Natural killer cell (primary cell): ENCODE data around the gene FAM184B. TPM values are rescaled to one million over a fixed set of nuclear protein-coding genes. Genes with fewer than 3 reads are reported as not detected.

Experiments
- ATAC-seq, 3 donors: fragments of 150-1000 bp in 2 of 3; fragments of 200-7000 bp in 1 of 3; cut with Tn5 transposase; 1 replicate in 1 of 3; 2 replicates in 2 of 3; pipeline ENCODE4 v1.10.0; 2021; ENCODE audit warnings: mild to moderate bottlenecking in 2 of 3, moderate library complexity in 2 of 3
- DNase-seq, 2 donors: peaks; one replicate each; pipeline versions ENCODE4 v3.0.0 to v3.0.0-alpha.2; 2013 to 2021; ENCODE audit warnings: mixed read lengths in 1 of 2
- H3K27ac ChIP-seq: one replicate; pipeline ENCODE4 v1.5.1; 2013; ENCODE audit warnings: mild to moderate bottlenecking, low read length
- H3K27me3 ChIP-seq: one replicate; pipeline ENCODE4 v1.6.1; 2013; ENCODE audit warnings: low read length; ENCODE audit not compliant: control insufficient read depth, insufficient read depth
- H3K36me3 ChIP-seq: one replicate; pipeline ENCODE4 v1.6.1; 2013; ENCODE audit warnings: low read length; ENCODE audit not compliant: control insufficient read depth, insufficient read depth
- H3K4me1 ChIP-seq: one replicate; pipeline ENCODE4 v1.6.1; 2013; ENCODE audit warnings: low read length; ENCODE audit not compliant: control insufficient read depth, insufficient read depth
- H3K4me3 ChIP-seq: one replicate; pipeline ENCODE4 v1.5.1; 2013; ENCODE audit warnings: low read length
- H3K9me3 ChIP-seq: one replicate; pipeline ENCODE4 v1.6.1; 2013; ENCODE audit warnings: low read length; ENCODE audit not compliant: control insufficient read depth, insufficient read depth
- H3K27ac Mint-ChIP-seq, 2 donors: one replicate each; pipeline ENCODE4 v1.8.0; 2022; ENCODE audit warnings: mild to moderate bottlenecking in 2 of 2, mixed read lengths in 2 of 2, moderate library complexity in 1 of 2
- H3K27me3 Mint-ChIP-seq, 2 donors: one replicate each; pipeline ENCODE4 v1.8.0; 2022; ENCODE audit warnings: low read depth in 2 of 2, mixed read lengths in 2 of 2
- H3K36me3 Mint-ChIP-seq: one replicate; pipeline ENCODE4 v1.8.0; 2022; ENCODE audit warnings: mixed read lengths
- H3K4me1 Mint-ChIP-seq, 2 donors: one replicate each; pipeline ENCODE4 v1.8.0; 2022; ENCODE audit warnings: mixed read lengths in 2 of 2
- H3K4me3 Mint-ChIP-seq: one replicate; pipeline ENCODE4 v1.8.0; 2022; ENCODE audit warnings: mild to moderate bottlenecking, moderate library complexity, mixed read lengths
- H3K9me3 Mint-ChIP-seq, 2 donors: one replicate each; pipeline ENCODE4 v1.8.0; 2022; ENCODE audit warnings: mixed read lengths in 2 of 2
- WGBS: methylation state at CpG from one replicate; pipeline ENCODE4 v1.1.7; 2013; ENCODE audit warnings: missing lambda C conversion rate; ENCODE audit not compliant: insufficient coverage; 5-methylcytosine and 5-hydroxymethylcytosine counted together
- intact Hi-C: fragments of 100-400 bp; cut with micrococcal nuclease; formaldehyde crosslinking; loops from one replicate; pipeline ENCODE4 v1.14.2; 2022
- total RNA-seq, 4 donors: library from RNA; stranded (reverse); fragments of 120-200 nt in 1 of 4; gene quantifications; one replicate each; pipeline versions ENCODE4 v1.2.3 to v1.2.4, GENCODE V29; 2013 to 2022
- TF ChIP-seq, protein P1 (sequence below): fragments of 200-600 bp; IDR thresholded peaks from one replicate; pipeline ENCODE4 v1.8.0; 2022; ENCODE audit warnings: antibody characterized with exemption

FAM184B gene
- total RNA-seq, 3 donors from 2014 or later (not counting 1 experiment from before 2014, with no cell fraction given) = 0.05 TPM; not detected in 2

GRCh38 chr4:17760626-17761025 is 20.8 kb downstream of the FAM184B start:
- 87% methylated on average over 6 of the region's 6 CpGs for WGBS
- Mint-ChIP-seq H3K27ac (no peak overlapping the region), H3K36me3 (no peaks in the 10 kb centered on the region), H3K4me3 (no peak overlapping the region), H3K27me3 (peaks cover 3 to 7% of the 10 kb centered on the region in 2 donors), H3K9me3 (no peaks in the 10 kb centered on the region), H3K4me1 (peaks cover 5% of the 10 kb centered on the region in 2 donors)
- no peaks in the 10 kb centered on the region for H3K27me3 ChIP-seq
- no peak for DNase-seq
- TF ChIP-seq, protein P1, sequence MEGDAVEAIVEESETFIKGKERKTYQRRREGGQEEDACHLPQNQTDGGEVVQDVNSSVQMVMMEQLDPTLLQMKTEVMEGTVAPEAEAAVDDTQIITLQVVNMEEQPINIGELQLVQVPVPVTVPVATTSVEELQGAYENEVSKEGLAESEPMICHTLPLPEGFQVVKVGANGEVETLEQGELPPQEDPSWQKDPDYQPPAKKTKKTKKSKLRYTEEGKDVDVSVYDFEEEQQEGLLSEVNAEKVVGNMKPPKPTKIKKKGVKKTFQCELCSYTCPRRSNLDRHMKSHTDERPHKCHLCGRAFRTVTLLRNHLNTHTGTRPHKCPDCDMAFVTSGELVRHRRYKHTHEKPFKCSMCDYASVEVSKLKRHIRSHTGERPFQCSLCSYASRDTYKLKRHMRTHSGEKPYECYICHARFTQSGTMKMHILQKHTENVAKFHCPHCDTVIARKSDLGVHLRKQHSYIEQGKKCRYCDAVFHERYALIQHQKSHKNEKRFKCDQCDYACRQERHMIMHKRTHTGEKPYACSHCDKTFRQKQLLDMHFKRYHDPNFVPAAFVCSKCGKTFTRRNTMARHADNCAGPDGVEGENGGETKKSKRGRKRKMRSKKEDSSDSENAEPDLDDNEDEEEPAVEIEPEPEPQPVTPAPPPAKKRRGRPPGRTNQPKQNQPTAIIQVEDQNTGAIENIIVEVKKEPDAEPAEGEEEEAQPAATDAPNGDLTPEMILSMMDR = no peak
- H3K4me3 ChIP-seq = no peak overlapping the region
- no peak overlapping the region for H3K27ac ChIP-seq
- intact Hi-C loops = no loop called here
- H3K36me3 ChIP-seq = no peaks in the 10 kb centered on the region
- ATAC-seq = no peak
- no peaks in the 10 kb centered on the region for H3K4me1 ChIP-seq
- no peaks in the 10 kb centered on the region for H3K9me3 ChIP-seq

GRCh38 chr4:17758485-17758884 is 22.9 kb downstream of the FAM184B start:
- ATAC-seq (no peak), DNase-seq (no peak)
- intact Hi-C loops = no loop called here
- H3K27me3 Mint-ChIP-seq = peaks cover 13 to 17% of the 10 kb centered on the region in 2 donors
- TF ChIP-seq, protein P1 = no peak
- Histone ChIP-seq H3K9me3 (no peaks in the 10 kb centered on the region), H3K27ac (no peak overlapping the region), H3K27me3 (no peaks in the 10 kb centered on the region), H3K36me3 (no peaks in the 10 kb centered on the region), H3K4me3 (no peak overlapping the region), H3K4me1 (no peaks in the 10 kb centered on the region)
- no peaks in the 10 kb centered on the region for H3K4me1 Mint-ChIP-seq
- no peak overlapping the region for H3K27ac Mint-ChIP-seq
- no peaks in the 10 kb centered on the region for H3K9me3 Mint-ChIP-seq
- H3K36me3 Mint-ChIP-seq = no peaks in the 10 kb centered on the region
- WGBS = 80% methylated on average over 5 of the region's 5 CpGs
- no peak overlapping the region for H3K4me3 Mint-ChIP-seq

GRCh38 chr4:17757621-17758020 is 23.8 kb downstream of the FAM184B start:
- ATAC-seq = no peak
- Mint-ChIP-seq H3K4me3 (no peak overlapping the region), H3K36me3 (no peaks in the 10 kb centered on the region), H3K4me1 (no peaks in the 10 kb centered on the region), H3K27ac (no peak overlapping the region), H3K27me3 (peaks cover 14 to 26% of the 10 kb centered on the region in 2 donors), H3K9me3 (no peaks in the 10 kb centered on the region)
- intact Hi-C loops = no loop called here
- Histone ChIP-seq H3K27ac (no peak overlapping the region), H3K4me1 (no peaks in the 10 kb centered on the region), H3K27me3 (no peaks in the 10 kb centered on the region), H3K36me3 (no peaks in the 10 kb centered on the region), H3K4me3 (no peak overlapping the region), H3K9me3 (no peaks in the 10 kb centered on the region)
- TF ChIP-seq, protein P1 = no peak
- no CpG with 5 or more reads among the region's 1 CpG for WGBS
- DNase-seq = no peak

GRCh38 chr4:17753646-17754045 is 27.8 kb downstream of the FAM184B start:
- Mint-ChIP-seq H3K36me3 (no peaks in the 10 kb centered on the region), H3K4me3 (no peak overlapping the region), H3K4me1 (no peaks in the 10 kb centered on the region), H3K9me3 (no peaks in the 10 kb centered on the region), H3K27ac (no peak overlapping the region), H3K27me3 (peaks cover 14 to 26% of the 10 kb centered on the region in 2 donors)
- TF ChIP-seq, protein P1 = no peak
- Histone ChIP-seq H3K4me3 (no peak overlapping the region), H3K4me1 (no peaks in the 10 kb centered on the region), H3K36me3 (no peaks in the 10 kb centered on the region), H3K9me3 (no peaks in the 10 kb centered on the region), H3K27ac (no peak overlapping the region), H3K27me3 (no peaks in the 10 kb centered on the region)
- ATAC-seq = no peak
- intact Hi-C loops = no loop called here
- WGBS = 100% methylated on average over 2 of the region's 2 CpGs
- DNase-seq = no peak
